ENCODE measurements around the gene TMC7. TPM values are rescaled to one million over a fixed set of nuclear protein-coding genes. Genes with fewer than 3 reads are reported as not detected.
A peak's percentile ranks its signal among the peaks of the same experiment; 100 is the strongest.

Gene TMC7
- total and polyA plus RNA-seq, 12 donors: 0.76 to 1.9 (median 1.2) TPM

- 91 to 92% methylated on average over 20 of the region's 20 CpGs for WGBS, 2 donors
- Histone ChIP-seq H3K4me3 (no peak overlapping the region), H3K27me3 (no peaks in the 10 kb centered on the region), H3K9me3 (peaks cover 0 to 14% (median 0%) of the 10 kb centered on the region in 11 donors), H3K36me3 (peaks cover 0 to 17% (median 0%) of the 10 kb centered on the region in 9 donors), H3K4me1 (peaks cover 0 to 17% (median 6%) of the 10 kb centered on the region in 9 donors), H3K27ac (peak overlapping the region in 3 of 10 donors; percentile 14 to 51 (median 46))
- TF ChIP-seq CTCF (IDR thresholded peaks at IDR 0.05): no peak
- ATAC-seq (no peak), DNase-seq (no peak)
- intact Hi-C loops (cut with DNase I): no loop called here
Observed at GRCh38 chr16:19006446-19007315, 22.9 kb downstream of the TMC7 start.

- no peak for ATAC-seq
Observed at GRCh38 chr16:19008245-19009169, 24.8 kb downstream of the TMC7 start.

GRCh38 chr16:19011169-19011731 lies 27.5 kb downstream of the TMC7 start:
- DNase-seq: no peak
- 86 to 90% methylated on average over 3 of the region's 3 CpGs for WGBS, 2 donors
- ATAC-seq: no peak
- no peak for TF ChIP-seq CTCF (IDR thresholded peaks at IDR 0.05)
- Histone ChIP-seq H3K9me3 (peaks cover 0 to 14% (median 0%) of the 10 kb centered on the region in 11 donors), H3K36me3 (peaks cover 0 to 20% (median 0%) of the 10 kb centered on the region in 9 donors), H3K27me3 (no peaks in the 10 kb centered on the region), H3K4me1 (peaks cover 0 to 7% (median 0%) of the 10 kb centered on the region in 9 donors), H3K27ac (no peak overlapping the region), H3K4me3 (no peak overlapping the region)
- intact Hi-C loops (cut with DNase I): no loop called here

More at GRCh38 chr16:19008245-19009169, 24.8 kb downstream of the TMC7 start:
- DNase-seq: no peak
- H3K27ac ChIP-seq: no peak overlapping the region
- TF ChIP-seq CTCF (IDR thresholded peaks at IDR 0.05): no peak
- peaks cover 0 to 14% (median 0%) of the 10 kb centered on the region in 11 donors for H3K9me3 ChIP-seq
- no peak overlapping the region for H3K4me3 ChIP-seq
- WGBS, 2 donors: 75 to 77% methylated on average over 7 of the region's 7 CpGs
- H3K27me3 ChIP-seq: no peaks in the 10 kb centered on the region
- H3K36me3 ChIP-seq: peaks cover 0 to 17% (median 0%) of the 10 kb centered on the region in 9 donors
- intact Hi-C loops (cut with DNase I): no loop called here
- peaks cover 0 to 17% (median 6%) of the 10 kb centered on the region in 9 donors for H3K4me1 ChIP-seq

GRCh38 chr16:19014461-19014860 lies 30.7 kb downstream of the TMC7 start:
- no peak overlapping the region for H3K4me3 ChIP-seq
- H3K27me3 ChIP-seq: no peaks in the 10 kb centered on the region
- intact Hi-C loops (cut with DNase I): no loop called here
- H3K27ac ChIP-seq: no peak overlapping the region
- H3K36me3 ChIP-seq: peaks cover 0 to 42% (median 2%) of the 10 kb centered on the region in 9 donors
- H3K9me3 ChIP-seq: peaks cover 0 to 12% (median 0%) of the 10 kb centered on the region in 11 donors
- WGBS, 2 donors: 53 to 61% methylated on average over 7 of the region's 7 CpGs
- H3K4me1 ChIP-seq: no peaks in the 10 kb centered on the region
- peak in 1 of 9 donors; percentile 27 for TF ChIP-seq CTCF (IDR thresholded peaks at IDR 0.05)
- ATAC-seq (peak in 2 of 8 donors; percentile 37 to 67), DNase-seq (peak in 1 of 2 donors; percentile 13)
